Trophoblast cell (in vitro differentiated cells and primary cell): ENCODE data around the gene TAGAP.

Experiments used
- DNase-seq, 2 donors: peaks; one replicate each; pipeline ENCODE4 v3.0.0-alpha.2; 2016
- H2AFZ ChIP-seq: 2 replicates; pipeline ENCODE4 v1.6.1; 2013; ENCODE audit warnings: low read length, moderate library complexity, mild to moderate bottlenecking; ENCODE audit not compliant: insufficient read depth, poor library complexity
- H2AK5ac ChIP-seq: 2 replicates; pipeline ENCODE4 v1.6.1; 2013; ENCODE audit warnings: mild to moderate bottlenecking, low read length
- H2BK120ac ChIP-seq: 2 replicates; pipeline ENCODE4 v1.6.1; 2013; ENCODE audit warnings: low read length, mild to moderate bottlenecking, moderate library complexity; ENCODE audit not compliant: insufficient read depth, poor library complexity
- H2BK12ac ChIP-seq: 2 replicates; pipeline ENCODE4 v1.6.1; 2013; ENCODE audit warnings: mild to moderate bottlenecking, low read length, moderate library complexity
- H2BK5ac ChIP-seq: 2 replicates; pipeline ENCODE4 v1.6.1; 2013; ENCODE audit warnings: low read length, low read depth, moderate library complexity, mild to moderate bottlenecking; ENCODE audit not compliant: poor library complexity
- H3K14ac ChIP-seq: 2 replicates; pipeline ENCODE4 v1.6.1; 2013; ENCODE audit warnings: mild to moderate bottlenecking, low read length
- H3K18ac ChIP-seq: 2 replicates; pipeline ENCODE4 v1.6.1; 2013; ENCODE audit warnings: mild to moderate bottlenecking, low read length
- H3K23ac ChIP-seq: 2 replicates; pipeline ENCODE4 v1.6.1; 2013; ENCODE audit warnings: low read length
- H3K27ac ChIP-seq: 2 replicates; pipeline ENCODE4 v1.5.1; 2013; ENCODE audit warnings: low read depth, mild to moderate bottlenecking, inconsistent platforms, low read length, moderate library complexity
- H3K27me3 ChIP-seq: 2 replicates; pipeline ENCODE4 v1.6.1; 2013; ENCODE audit warnings: inconsistent platforms, mild to moderate bottlenecking, low read length, moderate library complexity; ENCODE audit not compliant: insufficient read depth
- H3K36me3 ChIP-seq, 2 experiments: 1 replicate in 1 of 2; 2 replicates in 1 of 2; pipeline ENCODE4 v1.6.1; 2013; ENCODE audit warnings: low read length in 2 of 2, mild to moderate bottlenecking in 2 of 2, moderate library complexity in 1 of 2; ENCODE audit not compliant: insufficient read depth in 2 of 2, control insufficient read depth in 1 of 2
- H3K4ac ChIP-seq: 2 replicates; pipeline ENCODE4 v1.6.1; 2013; ENCODE audit warnings: low read depth, mild to moderate bottlenecking, low read length, moderate library complexity
- H3K4me1 ChIP-seq, 2 experiments: 1 replicate in 1 of 2; 2 replicates in 1 of 2; pipeline ENCODE4 v1.6.1; 2013; ENCODE audit warnings: low read length in 2 of 2, mild to moderate bottlenecking in 2 of 2, moderate library complexity in 1 of 2; ENCODE audit not compliant: insufficient read depth in 2 of 2, control insufficient read depth in 1 of 2
- H3K4me2 ChIP-seq: 2 replicates; pipeline ENCODE4 v1.6.1; 2013; ENCODE audit warnings: inconsistent platforms, mild to moderate bottlenecking, low read length, moderate library complexity
- H3K4me3 ChIP-seq: 2 replicates; pipeline ENCODE4 v1.5.1; 2013; ENCODE audit warnings: mild to moderate bottlenecking, low read depth, low read length, inconsistent platforms
- H3K79me1 ChIP-seq: one replicate; pipeline ENCODE4 v1.6.1; 2013; ENCODE audit warnings: low read length
- H3K79me2 ChIP-seq: 2 replicates; pipeline ENCODE4 v1.6.1; 2013; ENCODE audit warnings: low read length, mild to moderate bottlenecking; ENCODE audit not compliant: control insufficient read depth, insufficient read depth, poor library complexity
- H3K9ac ChIP-seq: 2 replicates; pipeline ENCODE4 v1.6.1; 2013; ENCODE audit warnings: mild to moderate bottlenecking, low read length
- H3K9me3 ChIP-seq: 2 replicates; pipeline ENCODE4 v1.6.1; 2013; ENCODE audit warnings: low read depth, mild to moderate bottlenecking, control low read depth, inconsistent platforms, low read length; ENCODE audit not compliant: insufficient read depth
- H4K12ac ChIP-seq: 2 replicates; pipeline ENCODE4 v1.6.1; 2013; ENCODE audit warnings: low read depth, mild to moderate bottlenecking, low read length, moderate library complexity
- H4K8ac ChIP-seq: 2 replicates; pipeline ENCODE4 v1.6.1; 2013; ENCODE audit warnings: low read depth, mild to moderate bottlenecking, low read length, moderate library complexity
- H4K91ac ChIP-seq: one replicate; pipeline ENCODE4 v1.6.1; 2013; ENCODE audit warnings: low read depth, mild to moderate bottlenecking, low read length, moderate library complexity
- WGBS: extraction: QIAGEN DNeasy Blood & Tissue Kit; methylation state at CpG from one replicate; pipeline ENCODE4 v1.1.7; 2013; ENCODE audit warnings: missing lambda C conversion rate; ENCODE audit not compliant: insufficient read length, insufficient coverage; ENCODE audit errors: extremely low coverage; 5-methylcytosine and 5-hydroxymethylcytosine counted together

Gene TAGAP

DNA sequence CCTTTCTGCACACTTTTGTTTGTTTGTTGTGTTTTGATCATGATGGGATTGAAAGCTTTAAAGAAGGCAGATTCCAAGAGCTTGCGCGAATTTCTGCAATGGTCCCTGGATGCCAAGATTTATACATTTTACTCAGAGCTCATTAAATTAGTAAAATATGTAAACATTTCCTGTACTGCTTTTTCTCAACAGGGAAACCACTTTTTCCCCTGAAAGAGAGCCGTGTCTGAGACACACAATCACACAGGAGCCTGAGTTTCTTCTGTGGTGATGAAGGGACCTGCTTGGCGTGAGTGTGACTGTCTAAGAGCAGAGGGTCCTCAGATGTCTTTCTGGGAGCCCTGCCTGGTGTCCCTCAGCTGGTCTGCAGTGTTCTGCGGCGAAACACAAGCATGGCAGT lies 12.1 kb upstream of the TAGAP start:
- no peak overlapping the region for H2BK120ac ChIP-seq
- H2BK12ac ChIP-seq, result no peak overlapping the region
- H4K91ac ChIP-seq, result no peak overlapping the region
- H3K79me2 ChIP-seq, result no peaks in the 10 kb centered on the region
- H2AFZ ChIP-seq, result no peak overlapping the region
- WGBS, result no CpG with 5 or more reads among the region's 6 CpGs
- H3K4me2 ChIP-seq, result no peak overlapping the region
- H3K23ac ChIP-seq, result no peak overlapping the region
- no peaks in the 10 kb centered on the region for H3K4me1 ChIP-seq
- no peak overlapping the region for H4K8ac ChIP-seq
- no peak overlapping the region for H3K4ac ChIP-seq
- no peak overlapping the region for H3K18ac ChIP-seq
- H2BK5ac ChIP-seq, result no peak overlapping the region
- no peaks in the 10 kb centered on the region for H3K36me3 ChIP-seq
- no peak for DNase-seq
- no peak overlapping the region for H3K9ac ChIP-seq
- no peaks in the 10 kb centered on the region for H3K27me3 ChIP-seq
- no peak overlapping the region for H3K27ac ChIP-seq
- H4K12ac ChIP-seq, result no peak overlapping the region
- no peak overlapping the region for H3K14ac ChIP-seq
- H3K4me3 ChIP-seq, result no peak overlapping the region
- H2AK5ac ChIP-seq, result no peak overlapping the region
- no peaks in the 10 kb centered on the region for H3K79me1 ChIP-seq
- peaks cover 7% of the 10 kb centered on the region for H3K9me3 ChIP-seq

DNA sequence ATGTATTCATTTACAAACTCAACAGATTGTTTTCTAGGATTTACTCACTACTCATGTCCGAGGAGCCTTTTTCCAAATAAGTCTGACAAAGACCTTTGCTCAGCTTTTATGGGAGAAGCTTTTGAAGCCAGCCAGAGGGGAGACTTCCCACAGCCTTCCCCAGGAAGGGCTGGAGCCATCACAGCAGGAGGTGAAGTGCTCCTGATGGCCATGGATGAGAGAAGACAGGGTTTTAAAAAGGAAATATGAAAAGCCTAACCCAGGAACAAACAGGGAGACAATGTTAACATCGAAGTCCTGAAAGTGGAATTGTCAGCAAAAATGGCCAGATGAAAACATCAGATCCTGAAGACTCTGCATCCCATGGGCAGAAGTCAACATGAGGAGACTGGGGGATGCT lies 11.6 kb upstream of the TAGAP start:
- no peak overlapping the region for H3K27ac ChIP-seq
- no peak for DNase-seq
- no peak overlapping the region for H2BK12ac ChIP-seq
- no peak overlapping the region for H3K14ac ChIP-seq
- no peak overlapping the region for H3K4ac ChIP-seq
- no peaks in the 10 kb centered on the region for H3K79me2 ChIP-seq
- no peak overlapping the region for H2BK120ac ChIP-seq
- no CpG with 5 or more reads among the region's 2 CpGs for WGBS
- no peaks in the 10 kb centered on the region for H3K36me3 ChIP-seq
- no peak overlapping the region for H3K4me3 ChIP-seq
- H3K9ac ChIP-seq, result no peak overlapping the region
- no peak overlapping the region for H2AK5ac ChIP-seq
- no peak overlapping the region for H2BK5ac ChIP-seq
- no peak overlapping the region for H3K4me2 ChIP-seq
- H3K79me1 ChIP-seq, result no peaks in the 10 kb centered on the region
- no peak overlapping the region for H2AFZ ChIP-seq
- H4K91ac ChIP-seq, result no peak overlapping the region
- no peaks in the 10 kb centered on the region for H3K27me3 ChIP-seq
- peaks cover 6% of the 10 kb centered on the region for H3K9me3 ChIP-seq
- H3K4me1 ChIP-seq, result no peaks in the 10 kb centered on the region
- H3K18ac ChIP-seq, result no peak overlapping the region
- H4K12ac ChIP-seq, result no peak overlapping the region
- H3K23ac ChIP-seq, result no peak overlapping the region
- H4K8ac ChIP-seq, result no peak overlapping the region

DNA sequence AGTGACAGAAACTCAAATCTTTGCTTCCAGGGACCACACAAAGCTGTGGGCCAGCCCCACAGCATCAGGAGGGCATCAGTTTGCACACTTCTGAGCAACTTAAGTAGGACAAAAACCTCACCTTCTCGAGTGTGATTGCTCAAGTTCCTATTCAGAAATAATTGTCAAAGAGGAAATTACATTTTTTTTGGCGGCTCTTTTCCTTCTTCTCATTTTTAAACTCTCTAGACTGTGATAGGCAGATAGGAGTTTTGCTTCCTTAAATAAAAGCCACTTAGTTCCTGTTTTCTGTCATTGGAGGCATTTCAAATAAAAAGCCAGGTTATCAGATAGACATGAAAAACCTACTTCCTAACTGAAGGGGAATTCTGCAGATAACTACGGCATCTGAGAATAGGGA lies 11.2 kb upstream of the TAGAP start:
- no peak overlapping the region for H3K4me3 ChIP-seq
- no peak overlapping the region for H2AFZ ChIP-seq
- no peaks in the 10 kb centered on the region for H3K4me1 ChIP-seq
- H3K79me2 ChIP-seq, result no peaks in the 10 kb centered on the region
- peaks cover 2% of the 10 kb centered on the region for H3K9me3 ChIP-seq
- H2BK120ac ChIP-seq, result no peak overlapping the region
- no peak overlapping the region for H3K4ac ChIP-seq
- H2AK5ac ChIP-seq, result no peak overlapping the region
- H3K4me2 ChIP-seq, result no peak overlapping the region
- H3K36me3 ChIP-seq, result no peaks in the 10 kb centered on the region
- no peak overlapping the region for H4K91ac ChIP-seq
- H3K27ac ChIP-seq, result no peak overlapping the region
- no peak overlapping the region for H4K8ac ChIP-seq
- H3K27me3 ChIP-seq, result no peaks in the 10 kb centered on the region
- no peak overlapping the region for H4K12ac ChIP-seq
- no peak overlapping the region for H2BK5ac ChIP-seq
- no peak overlapping the region for H3K18ac ChIP-seq
- H3K14ac ChIP-seq, result no peak overlapping the region
- DNase-seq, result peak in 1 of 2 donors; percentile 35
- no peak overlapping the region for H3K9ac ChIP-seq
- no peak overlapping the region for H3K23ac ChIP-seq
- H2BK12ac ChIP-seq, result no peak overlapping the region
- no CpG with 5 or more reads among the region's 3 CpGs for WGBS
- no peaks in the 10 kb centered on the region for H3K79me1 ChIP-seq

DNA sequence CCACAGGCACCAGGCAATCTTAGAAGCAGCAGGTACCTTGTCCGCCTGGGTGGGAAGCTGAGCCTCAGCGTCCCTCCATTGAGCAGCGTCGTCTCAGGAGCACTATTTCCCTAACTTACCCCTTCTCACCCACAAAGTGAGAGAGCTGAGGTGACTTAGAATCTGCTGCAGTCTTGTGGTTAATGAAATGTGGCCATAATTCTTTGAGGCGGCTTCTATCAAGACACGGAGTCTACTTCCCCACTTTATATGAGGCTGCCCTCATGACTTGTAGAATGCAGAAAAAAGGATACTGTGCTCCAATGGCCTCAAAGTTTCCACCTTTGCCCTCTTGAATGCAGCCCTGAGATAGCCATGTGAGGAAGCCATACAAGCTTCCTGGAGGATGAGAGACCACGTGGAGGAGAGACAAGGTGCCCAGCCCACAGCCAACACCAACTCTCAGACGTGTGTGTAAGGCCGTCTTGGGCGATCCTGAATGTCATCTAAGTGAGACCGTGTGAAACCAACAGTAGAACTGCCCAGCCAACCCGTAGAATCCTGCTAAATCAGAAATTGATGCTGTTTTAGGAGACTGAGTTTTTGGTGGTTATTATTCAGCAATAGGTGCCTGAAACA lies 9.1 kb upstream of the TAGAP start:
- Histone ChIP-seq H4K91ac (no peak overlapping the region), H3K4me1 (no peaks in the 10 kb centered on the region), H3K23ac (no peak overlapping the region), H3K14ac (no peak overlapping the region), H3K4me3 (no peak overlapping the region), H3K4ac (no peak overlapping the region), H2AFZ (no peak overlapping the region), H3K27ac (no peak overlapping the region), H2AK5ac (no peak overlapping the region), H4K12ac (no peak overlapping the region), H2BK5ac (no peak overlapping the region), H3K9ac (no peak overlapping the region), H3K79me1 (no peaks in the 10 kb centered on the region), H2BK12ac (no peak overlapping the region), H3K9me3 (no peaks in the 10 kb centered on the region), H3K79me2 (no peaks in the 10 kb centered on the region), H3K27me3 (no peaks in the 10 kb centered on the region), H3K18ac (no peak overlapping the region), H3K4me2 (no peak overlapping the region), H2BK120ac (no peak overlapping the region), H3K36me3 (no peaks in the 10 kb centered on the region), H4K8ac (no peak overlapping the region)
- no CpG with 5 or more reads among the region's 12 CpGs for WGBS
- DNase-seq, result no peak
